Retina (tissue), 1 donor: Measurements from ENCODE around the gene ECI1.

ENCODE experiments used
- DNase-seq: peaks from one replicate; pipeline ENCODE4 v3.0.0-alpha.2; 2016

The ECI1 gene

GRCh38 chr16:2251296-2252111 lies at the start of gene ECI1:
Gene ECI1 (minus strand): TSS chr16:2251587. CDS start chr16:2251566, 21 bp downstream.
- peak; percentile 94 for DNase-seq

GRCh38 chr16:2299915-2300192 lies 48.5 kb upstream of the ECI1 start:
- DNase-seq = no peak

DNA sequence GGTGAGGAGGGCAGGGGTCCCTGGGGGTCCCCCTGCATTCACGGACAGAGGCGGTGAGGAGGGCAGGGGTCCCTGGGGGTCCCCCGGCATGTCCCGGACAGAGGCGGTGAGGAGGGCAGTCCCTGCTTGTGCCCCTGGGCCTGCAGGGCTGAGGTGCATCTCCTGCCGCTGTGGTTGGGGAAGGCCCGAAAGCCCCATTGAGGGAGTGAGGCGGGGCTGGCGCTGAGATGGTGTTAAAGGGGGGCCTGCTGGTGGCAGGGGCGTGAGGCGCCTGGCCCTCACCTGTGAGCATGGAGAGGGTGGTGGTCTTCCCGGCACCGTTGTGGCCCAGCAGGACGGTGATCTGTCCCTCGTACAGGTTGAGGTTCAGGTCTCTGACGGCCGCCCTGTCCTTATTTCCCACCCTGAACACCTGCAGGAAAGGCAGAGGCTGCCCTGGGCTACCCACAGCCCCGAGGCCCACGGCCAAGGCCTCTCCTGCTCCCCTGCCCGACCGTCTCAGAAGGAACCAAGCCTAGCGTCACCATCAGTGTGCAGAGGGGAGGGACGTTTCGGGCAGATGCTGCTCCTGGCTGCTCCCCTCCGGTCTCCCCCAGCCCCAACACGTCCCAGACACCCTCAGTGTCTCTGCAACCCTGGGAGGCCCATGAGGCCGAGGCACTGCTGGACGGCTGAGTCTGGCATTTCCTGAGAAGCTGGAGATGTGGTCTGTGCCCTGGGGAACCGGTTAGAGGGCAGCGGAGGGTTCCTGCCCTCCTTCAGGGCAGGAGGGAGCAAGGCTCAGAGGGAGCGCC lies 47.9 kb upstream of the ECI1 start:
- no peak for DNase-seq

GRCh38 chr16:2298621-2299020 lies 47.2 kb upstream of the ECI1 start:
- DNase-seq = no peak

GRCh38 chr16:2297506-2297860 lies 46.1 kb upstream of the ECI1 start:
- no peak for DNase-seq

- peak; percentile 18 for DNase-seq
These were observed 45.5 kb upstream of the ECI1 start for GRCh38 chr16:2296661-2297505.

DNA sequence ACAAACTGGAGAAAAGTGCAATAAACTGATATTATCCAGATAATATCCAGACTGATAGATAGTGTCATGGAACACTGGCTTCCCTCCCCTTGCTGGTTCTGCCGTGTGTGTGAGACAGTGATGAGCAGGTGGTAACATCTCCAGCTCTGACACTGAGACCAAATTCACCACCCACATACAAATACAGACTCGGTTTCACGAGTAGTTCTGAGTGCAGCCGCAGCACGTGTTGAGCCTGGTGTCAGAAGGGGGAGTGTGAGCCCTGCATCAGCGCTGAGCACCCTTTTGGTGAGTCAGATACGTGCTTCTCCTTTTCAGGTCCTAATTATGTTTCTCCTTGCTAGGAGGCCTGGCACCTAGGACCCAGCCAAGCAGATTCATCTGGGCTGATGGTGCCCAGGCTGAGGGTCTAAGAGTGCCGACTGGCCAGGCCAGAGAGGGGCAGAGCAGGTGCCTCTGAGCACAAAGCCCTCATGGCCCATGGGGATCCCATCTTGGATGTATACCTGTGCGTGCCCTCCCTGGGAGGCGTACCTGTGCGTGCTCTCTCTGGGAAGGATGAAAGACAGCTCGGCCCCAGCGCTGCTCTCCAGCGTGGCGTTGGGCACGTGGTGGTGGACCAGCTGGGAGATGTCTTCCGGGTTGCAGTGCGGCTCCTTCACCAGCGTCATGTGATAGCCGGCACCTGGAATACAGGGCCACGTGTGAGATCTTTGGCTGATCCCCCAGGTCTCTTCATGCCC lies 43.8 kb upstream of the ECI1 start:
- DNase-seq = no peak

GRCh38 chr16:2292221-2292620 lies 40.8 kb upstream of the ECI1 start:
- no peak for DNase-seq

DNA sequence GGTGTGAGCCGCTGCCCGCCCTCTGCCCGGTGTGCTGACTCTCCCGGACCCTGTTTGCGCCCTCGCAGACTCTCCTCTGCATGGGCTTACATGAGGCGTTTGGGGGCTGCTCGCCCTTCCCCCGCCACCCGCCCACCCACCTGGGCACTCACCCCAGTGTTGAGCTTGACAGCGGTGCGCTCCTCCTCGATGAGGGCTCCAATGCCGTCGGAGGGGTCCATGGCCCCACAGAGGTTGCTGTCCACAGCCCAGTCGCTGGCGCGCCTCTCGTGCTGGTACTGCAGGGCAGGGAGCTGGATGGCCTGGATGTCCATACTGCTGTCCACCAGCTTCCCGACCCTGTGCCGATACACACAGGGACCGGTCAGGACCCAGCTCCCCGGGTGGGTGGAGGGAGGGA lies 37.9 kb upstream of the ECI1 start:
- no peak for DNase-seq

DNA sequence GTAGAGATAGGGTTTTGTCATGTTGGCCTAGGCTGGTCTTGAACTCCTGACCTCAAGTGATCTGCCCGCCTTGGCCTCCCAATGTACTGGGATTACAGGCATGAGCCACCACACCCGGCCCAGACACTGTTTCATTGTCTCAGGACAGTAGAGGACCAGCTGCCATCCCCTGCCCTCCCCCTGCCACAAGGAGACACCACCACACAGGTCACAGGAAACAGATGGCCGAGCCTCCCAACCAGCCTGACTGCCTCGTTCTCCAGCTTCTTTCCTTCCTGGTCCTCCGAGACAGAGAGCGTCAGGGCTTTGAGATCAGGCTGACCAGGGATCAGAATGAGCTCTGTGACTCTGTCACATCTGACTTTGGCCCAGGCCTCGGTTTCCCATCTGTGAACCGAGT lies 37.3 kb upstream of the ECI1 start:
- no peak for DNase-seq

- no peak for DNase-seq
These were observed 36.6 kb upstream of the ECI1 start for GRCh38 chr16:2287916-2288547.

GRCh38 chr16:2286550-2286949 lies 35.2 kb upstream of the ECI1 start:
- no peak for DNase-seq

- no peak for DNase-seq
These were observed 34.4 kb upstream of the ECI1 start for GRCh38 chr16:2285731-2286191.

DNA sequence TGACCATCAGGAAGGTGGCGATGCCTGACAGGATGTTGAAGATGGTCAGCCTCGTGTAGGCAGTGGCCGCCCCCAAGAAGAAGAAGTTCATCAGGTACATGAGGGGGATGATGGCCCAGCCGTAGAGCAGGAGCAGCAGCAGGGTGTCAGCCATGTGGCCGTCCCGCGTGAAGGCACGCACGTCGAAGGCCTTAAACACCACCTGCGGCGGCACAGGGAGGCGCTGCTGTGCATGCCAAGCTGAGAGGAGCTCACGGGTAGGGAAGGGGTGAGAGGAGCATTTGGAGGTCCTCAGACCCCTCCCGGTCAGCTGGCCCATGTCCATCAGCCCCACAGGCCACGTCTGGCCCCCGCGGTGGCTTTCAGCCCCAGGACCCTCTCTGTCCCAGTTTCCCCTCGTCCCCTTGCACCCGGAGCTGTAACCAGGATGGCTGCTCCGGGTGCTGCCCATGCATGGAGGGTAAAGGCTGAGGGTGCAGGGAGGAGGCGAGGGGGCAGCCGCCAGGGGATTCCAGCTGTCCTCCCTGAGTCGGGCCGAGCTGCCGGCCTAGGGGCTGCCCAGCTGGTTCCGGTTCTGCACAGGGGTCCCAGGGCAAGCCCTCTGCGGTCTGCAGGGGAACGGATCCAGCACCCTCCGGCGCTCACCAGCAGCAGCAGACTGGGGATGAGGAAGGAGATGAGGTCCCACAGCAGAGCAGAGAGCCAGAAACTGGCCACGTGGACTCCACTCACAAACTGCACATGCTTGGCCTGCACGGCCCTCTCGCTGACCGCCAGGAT lies 33.6 kb upstream of the ECI1 start:
- no peak for DNase-seq

- DNase-seq = no peak
These were observed 32.8 kb upstream of the ECI1 start for GRCh38 chr16:2284001-2284770.

- no peak for DNase-seq
These were observed 31.6 kb upstream of the ECI1 start for GRCh38 chr16:2282866-2283555.

- no peak for DNase-seq
These were observed 30.9 kb upstream of the ECI1 start for GRCh38 chr16:2282262-2282661.

DNA sequence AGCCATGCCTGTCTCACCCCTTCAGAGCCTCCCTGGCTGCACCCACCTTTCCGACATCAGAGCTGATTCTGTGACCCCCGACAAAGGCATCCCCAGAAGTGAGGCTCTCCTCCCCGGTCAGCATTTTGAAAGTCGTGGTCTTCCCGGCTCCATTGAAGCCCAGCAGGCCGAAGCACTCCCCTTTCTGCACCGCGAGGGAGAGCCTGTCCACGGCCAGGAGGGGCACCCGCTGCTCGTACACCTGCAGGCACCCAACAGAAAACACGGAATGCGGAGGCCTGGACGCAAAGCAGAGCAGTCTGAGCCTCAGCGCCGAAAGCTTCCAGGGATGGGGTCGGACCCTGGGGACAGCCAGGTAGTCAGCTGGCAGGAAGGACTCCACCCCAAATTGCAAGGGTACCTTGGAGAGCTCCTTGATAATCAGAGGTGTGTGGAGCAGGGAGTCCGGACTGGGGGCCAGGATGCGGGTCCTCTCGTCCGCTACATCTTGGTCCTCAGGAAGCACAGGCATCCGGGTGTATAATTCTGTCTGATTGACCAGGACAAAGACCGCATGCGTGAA lies 29.7 kb upstream of the ECI1 start:
- no peak for DNase-seq

DNA sequence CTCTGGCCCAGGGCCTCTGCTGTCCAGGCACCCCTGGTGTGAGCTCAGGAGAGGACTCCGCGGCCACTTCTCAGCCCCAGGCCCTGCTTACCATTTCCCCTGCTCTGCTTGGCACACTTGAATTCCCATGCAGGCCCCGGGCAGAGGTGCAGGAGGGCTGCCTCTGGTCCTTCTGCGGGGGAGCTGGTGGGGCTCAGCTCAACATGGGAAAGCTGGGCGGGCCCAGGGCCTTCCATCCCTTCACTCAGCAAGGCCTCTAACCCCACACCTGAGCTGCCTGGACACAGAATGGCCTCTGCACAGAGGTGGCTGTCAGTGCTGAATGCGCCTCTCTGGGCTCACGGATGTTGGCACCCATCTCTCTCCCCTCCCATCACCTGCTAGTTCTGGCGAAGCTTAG lies 29.1 kb upstream of the ECI1 start:
- DNase-seq = no peak
